ENCODE data around the gene CNTN1.

The CNTN1 gene

DNA sequence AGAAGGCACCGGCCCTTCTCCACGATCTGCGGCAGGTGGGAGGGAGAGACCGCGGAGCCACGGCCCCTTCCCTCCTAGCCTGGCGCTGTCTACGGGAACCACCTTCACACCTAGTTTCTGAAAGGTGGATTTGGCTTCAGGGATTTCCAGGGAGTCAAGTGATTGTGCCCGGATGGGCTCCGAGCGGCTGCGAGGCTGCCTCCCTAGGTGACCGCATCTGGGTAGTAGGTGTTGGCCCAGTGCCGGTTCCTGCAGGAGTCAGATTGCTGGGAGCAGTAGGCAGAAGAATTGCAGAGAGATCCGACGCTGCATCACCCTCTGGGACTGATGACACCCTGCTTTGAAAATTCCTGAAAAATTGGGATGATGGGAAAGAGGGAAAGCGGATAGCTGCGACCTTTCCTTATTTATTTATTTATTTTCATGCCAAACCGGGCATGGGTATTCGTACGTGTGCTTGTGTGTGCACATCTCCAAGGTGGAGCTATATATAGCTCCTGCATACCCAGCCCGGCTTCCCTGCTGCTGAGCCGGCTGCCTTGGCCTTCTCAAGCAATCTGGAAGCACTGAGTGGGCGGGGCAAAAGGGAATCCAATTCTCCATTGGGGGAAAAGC, 1.1 kb downstream of the CNTN1 start:
- H2AFZ ChIP-seq (ENCODE audit: low read depth, low read length) = no peak overlapping the region
- no peaks in the 10 kb centered on the region for H3K36me3 ChIP-seq (ENCODE audit: insufficient read depth, low read length)
- H4K20me1 ChIP-seq (ENCODE audit: insufficient read depth, low read length) = no peaks in the 10 kb centered on the region
- H3K79me2 ChIP-seq (ENCODE audit: insufficient read depth, low read length) = no peaks in the 10 kb centered on the region
- H3K4me3 ChIP-seq (ENCODE audit: low read depth in 1 of 2, low read length in 2 of 2) = no peak overlapping the region
- no peak overlapping the region for H3K9ac ChIP-seq (ENCODE audit: low read depth, low read length)
- ATAC-seq (ENCODE audit: insufficient read depth, low read depth) (no peak), DNase-seq (no peak)
- no peak overlapping the region for H3K27ac ChIP-seq (ENCODE audit: low read length)
- TF ChIP-seq CTCF (IDR thresholded peaks at IDR 0.05; ENCODE audit: borderline replicate concordance, extremely low read depth, low read length, poor library complexity, severe bottlenecking) (no peak), EZH2 (IDR thresholded peaks at IDR 0.05; ENCODE audit: borderline replicate concordance, low read depth, low read length, severe bottlenecking) (no peak)
- H3K4me1 ChIP-seq (ENCODE audit: insufficient read depth, low read length) = no peaks in the 10 kb centered on the region
- H3K4me2 ChIP-seq (ENCODE audit: insufficient read depth, low read length) = no peak overlapping the region
- H3K27me3 ChIP-seq (ENCODE audit: insufficient read depth, low read length, poor library complexity) = no peaks in the 10 kb centered on the region
- H3K9me3 ChIP-seq (ENCODE audit: insufficient read depth, low read length, severe bottlenecking) = peaks cover 4% of the 10 kb centered on the region

- TF ChIP-seq EZH2 (IDR thresholded peaks at IDR 0.05; ENCODE audit: borderline replicate concordance, low read depth, low read length, severe bottlenecking) (no peak), CTCF (IDR thresholded peaks at IDR 0.05; ENCODE audit: borderline replicate concordance, extremely low read depth, low read length, poor library complexity, severe bottlenecking) (no peak)
Observed at GRCh38 chr12:40697566-40698259, 5.5 kb downstream of the CNTN1 start.

DNA sequence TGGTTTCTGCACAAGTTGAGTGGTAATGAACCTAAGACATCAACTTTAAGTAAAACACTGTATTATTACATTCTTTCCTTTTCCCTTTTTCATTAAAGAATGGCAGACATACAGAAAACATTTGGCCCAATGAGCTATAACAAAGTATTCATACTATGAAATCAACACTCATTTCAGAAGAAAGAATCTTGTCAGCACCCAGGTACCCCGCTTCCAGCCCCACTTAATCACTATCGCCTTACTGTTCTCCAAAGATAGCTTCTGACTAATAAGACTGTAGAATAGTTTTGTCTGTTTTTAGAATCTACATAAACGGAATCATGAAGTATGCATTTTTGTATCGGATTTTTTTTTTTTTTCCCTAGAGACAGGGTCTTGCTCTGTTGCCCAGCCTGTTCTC, 9.5 kb downstream of the CNTN1 start:
- no peak for ATAC-seq (ENCODE audit: insufficient read depth, low read depth)
- H2AFZ ChIP-seq (ENCODE audit: low read depth, low read length) = no peak overlapping the region
- TF ChIP-seq CTCF (IDR thresholded peaks at IDR 0.05; ENCODE audit: borderline replicate concordance, extremely low read depth, low read length, poor library complexity, severe bottlenecking) = no peak
- no peak for TF ChIP-seq EZH2 (IDR thresholded peaks at IDR 0.05; ENCODE audit: borderline replicate concordance, low read depth, low read length, severe bottlenecking)

More at GRCh38 chr12:40697566-40698259, 5.5 kb downstream of the CNTN1 start:
- H3K4me3 ChIP-seq (ENCODE audit: low read depth in 1 of 2, low read length in 2 of 2) = no peak overlapping the region
- H3K27ac ChIP-seq (ENCODE audit: low read length) = no peak overlapping the region
- H3K9me3 ChIP-seq (ENCODE audit: insufficient read depth, low read length, severe bottlenecking) = peaks cover 4% of the 10 kb centered on the region
- H3K36me3 ChIP-seq (ENCODE audit: insufficient read depth, low read length) = no peaks in the 10 kb centered on the region
- H3K27me3 ChIP-seq (ENCODE audit: insufficient read depth, low read length, poor library complexity) = no peaks in the 10 kb centered on the region
- no peaks in the 10 kb centered on the region for H4K20me1 ChIP-seq (ENCODE audit: insufficient read depth, low read length)
- H3K4me2 ChIP-seq (ENCODE audit: insufficient read depth, low read length) = no peak overlapping the region
- ATAC-seq (ENCODE audit: insufficient read depth, low read depth) = no peak
- no peaks in the 10 kb centered on the region for H3K4me1 ChIP-seq (ENCODE audit: insufficient read depth, low read length)
- no peak for DNase-seq
- no peak overlapping the region for H2AFZ ChIP-seq (ENCODE audit: low read depth, low read length)
- no peaks in the 10 kb centered on the region for H3K79me2 ChIP-seq (ENCODE audit: insufficient read depth, low read length)
- no peak overlapping the region for H3K9ac ChIP-seq (ENCODE audit: low read depth, low read length)

More for the DNA sequence above, 9.5 kb downstream of the CNTN1 start:
- no peaks in the 10 kb centered on the region for H4K20me1 ChIP-seq (ENCODE audit: insufficient read depth, low read length)
- no peaks in the 10 kb centered on the region for H3K27me3 ChIP-seq (ENCODE audit: insufficient read depth, low read length, poor library complexity)
- no peak overlapping the region for H3K27ac ChIP-seq (ENCODE audit: low read length)
- H3K9me3 ChIP-seq (ENCODE audit: insufficient read depth, low read length, severe bottlenecking) = no peaks in the 10 kb centered on the region
- no peaks in the 10 kb centered on the region for H3K79me2 ChIP-seq (ENCODE audit: insufficient read depth, low read length)
- DNase-seq = no peak
- no peak overlapping the region for H3K9ac ChIP-seq (ENCODE audit: low read depth, low read length)
- H3K36me3 ChIP-seq (ENCODE audit: insufficient read depth, low read length) = no peaks in the 10 kb centered on the region
- H3K4me1 ChIP-seq (ENCODE audit: insufficient read depth, low read length) = no peaks in the 10 kb centered on the region
- H3K4me3 ChIP-seq (ENCODE audit: low read depth in 1 of 2, low read length in 2 of 2) = no peak overlapping the region
- no peak overlapping the region for H3K4me2 ChIP-seq (ENCODE audit: insufficient read depth, low read length)

Data from DND-41 (cell line).